ENCODE measurements around the gene PHGDH.
A peak's percentile ranks its signal among the peaks of the same experiment; 100 is the strongest.

The PHGDH gene

GRCh38 chr1:119673171-119673940, 38.4 kb upstream of the PHGDH start:
- DNase-seq (ENCODE audit: extremely low spot score): no peak
- ChIA-PET POLR2A (interaction anchor here (1.2 to 3.0 kb wide), 2 partner anchors 38 kb away, joined by 5 to 27 read pairs; partner anchors contain the start of gene PHGDH), CTCF (interaction anchor here (0.7 to 2.6 kb wide), 4 partner anchors 11 to 62 kb away, joined by 3 to 29 read pairs (median 4); no protein-coding TSS in a partner anchor)
- TF ChIP-seq FOXK2 (IDR thresholded peaks at IDR 0.05) (no peak), L3MBTL2 (conservative IDR thresholded peaks at IDR 0.05) (no peak), FOXA1 (IDR thresholded peaks at IDR 0.05) (no peak), HDGF (IDR thresholded peaks at IDR 0.05; ENCODE audit: borderline replicate concordance) (no peak), ZNF384 (IDR thresholded peaks at IDR 0.05) (no peak), BHLHE40 (IDR thresholded peaks at IDR 0.05; ENCODE audit: borderline replicate concordance) (no peak), CTBP1 (IDR thresholded peaks at IDR 0.05; ENCODE audit: borderline replicate concordance) (no peak), SUZ12 (IDR thresholded peaks at IDR 0.05) (no peak), ARNT (IDR thresholded peaks at IDR 0.05) (no peak), PKNOX1 (IDR thresholded peaks at IDR 0.05) (no peak), TARDBP (IDR thresholded peaks at IDR 0.05) (no peak)

GRCh38 chr1:119674111-119674526, 37.6 kb upstream of the PHGDH start:
- DNase-seq (ENCODE audit: extremely low spot score): no peak
- POLR2A ChIA-PET: interaction anchor here (1.9 to 3.0 kb wide), 2 partner anchors 26 to 37 kb away, joined by 8 to 27 read pairs; partner anchors contain the start of genes PHGDH and ZNF697
- CTCF ChIA-PET: interaction anchor here (0.6 to 2.6 kb wide), 4 partner anchors 9 to 202 kb away, joined by 3 to 29 read pairs (median 8); partner anchors contain the start of gene ZNF697
- TF ChIP-seq SP1 (IDR thresholded peaks at IDR 0.05) (no peak), ZNF384 (IDR thresholded peaks at IDR 0.05) (no peak), FOXA1 (IDR thresholded peaks at IDR 0.05) (no peak), SUZ12 (IDR thresholded peaks at IDR 0.05) (no peak), NFRKB (IDR thresholded peaks at IDR 0.05) (no peak), BHLHE40 (IDR thresholded peaks at IDR 0.05; ENCODE audit: borderline replicate concordance) (no peak), L3MBTL2 (conservative IDR thresholded peaks at IDR 0.05) (no peak), LEF1 (IDR thresholded peaks at IDR 0.05; ENCODE audit: borderline replicate concordance) (no peak), HDGF (IDR thresholded peaks at IDR 0.05; ENCODE audit: borderline replicate concordance) (no peak), FOXK2 (IDR thresholded peaks at IDR 0.05) (no peak), FOXM1 (IDR thresholded peaks at IDR 0.05; ENCODE audit: borderline replicate concordance) (no peak), ARNT (IDR thresholded peaks at IDR 0.05) (no peak), ELF4 (IDR thresholded peaks at IDR 0.05) (no peak), CTBP1 (IDR thresholded peaks at IDR 0.05; ENCODE audit: borderline replicate concordance) (no peak), PKNOX1 (IDR thresholded peaks at IDR 0.05) (no peak), TARDBP (IDR thresholded peaks at IDR 0.05) (no peak)

GRCh38 chr1:119674835-119675289, 36.9 kb upstream of the PHGDH start:
- TF ChIP-seq ZNF384 (IDR thresholded peaks at IDR 0.05) (no peak), FOXA1 (IDR thresholded peaks at IDR 0.05) (no peak), LEF1 (IDR thresholded peaks at IDR 0.05; ENCODE audit: borderline replicate concordance) (no peak), SP1 (IDR thresholded peaks at IDR 0.05) (no peak), FOXM1 (IDR thresholded peaks at IDR 0.05; ENCODE audit: borderline replicate concordance) (no peak)
- no peak for DNase-seq (ENCODE audit: extremely low spot score)
- ChIA-PET CTCF (interaction anchor here (0.6 to 2.6 kb wide), 27 partner anchors 9 to 250 kb away, joined by 3 to 29 read pairs (median 4); partner anchors contain the start of genes PHGDH and ZNF697), POLR2A (interaction anchor here (1.9 to 3.0 kb wide), 2 partner anchors 27 to 37 kb away, joined by 8 to 27 read pairs; partner anchors contain the start of genes PHGDH and ZNF697)

GRCh38 chr1:119675349-119676345, 36.1 kb upstream of the PHGDH start:
- peak; percentile 86 for DNase-seq (ENCODE audit: extremely low spot score)
- ChIA-PET CTCF (interaction anchor here (0.6 to 2.6 kb wide), 30 partner anchors 8 to 249 kb away, joined by 3 to 29 read pairs (median 4); partner anchors contain the start of genes PHGDH and ZNF697), POLR2A (interaction anchor here (1.9 to 3.0 kb wide), 2 partner anchors 28 to 36 kb away, joined by 8 to 27 read pairs; partner anchors contain the start of genes PHGDH and ZNF697)
- no peak for TF ChIP-seq TARDBP (IDR thresholded peaks at IDR 0.05)
- peak; percentile 52 for TF ChIP-seq L3MBTL2 (conservative IDR thresholded peaks at IDR 0.05)

GRCh38 chr1:119676571-119677206, 35.0 kb upstream of the PHGDH start:
- ChIA-PET CTCF (interaction anchor here (0.9 to 1.7 kb wide), 4 partner anchors 11 to 104 kb away, joined by 3 to 9 read pairs (median 6); no protein-coding TSS in a partner anchor), POLR2A (interaction anchor here (1.2 to 4.2 kb wide), 3 partner anchors 29 to 35 kb away, joined by 4 to 27 read pairs (median 18); partner anchors contain the start of genes PHGDH and ZNF697)
- TF ChIP-seq ELF4 (IDR thresholded peaks at IDR 0.05): no peak
- TF ChIP-seq TARDBP (IDR thresholded peaks at IDR 0.05): no peak
- no peak for TF ChIP-seq PKNOX1 (IDR thresholded peaks at IDR 0.05)
- TF ChIP-seq BHLHE40 (IDR thresholded peaks at IDR 0.05; ENCODE audit: borderline replicate concordance): no peak
- no peak for TF ChIP-seq LEF1 (IDR thresholded peaks at IDR 0.05; ENCODE audit: borderline replicate concordance)
- no peak for DNase-seq (ENCODE audit: extremely low spot score)
